GM20431 (cell line): Measurements from ENCODE around the gene KCTD14.
"Not testable (repeated sequence)": the region's sequence is repeated elsewhere in the genome, so short reads cannot be mapped to it uniquely, and the experiment has no call there.

Experiments
- in situ Hi-C: fragments of 300-500 bp; cut with MseI, MboI; formaldehyde crosslinking; loops from one replicate; pipeline ENCODE4 v1.15.0; 2020; ENCODE audit warnings: low sequenced_read_pairs; ENCODE audit not compliant: unreplicated experiment

Gene KCTD14

GRCh38 chr11:78049348-78049747 is 26.3 kb upstream of the KCTD14 start:
- in situ Hi-C loops: no loop called here

DNA sequence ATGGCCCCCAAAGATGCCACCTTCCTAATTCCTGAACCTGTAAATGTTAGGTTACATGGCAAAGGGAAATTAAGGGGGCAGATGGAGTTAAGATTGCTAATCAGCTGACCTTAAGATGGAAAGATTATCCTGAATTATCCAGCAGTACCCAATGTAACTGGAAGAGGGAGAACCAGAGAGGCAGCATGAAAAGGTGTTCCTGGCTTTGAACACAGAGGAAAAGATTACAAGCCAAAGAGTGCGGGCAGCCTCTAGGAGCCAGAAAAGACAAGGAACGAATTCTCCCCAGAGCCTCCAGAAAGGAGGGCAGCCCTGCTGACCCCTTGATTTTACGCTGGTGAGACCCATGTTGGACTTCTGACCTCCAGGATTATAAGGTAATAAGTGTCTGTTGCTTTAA is 25.5 kb upstream of the KCTD14 start:
- in situ Hi-C loops: no loop called here

- in situ Hi-C loops: no loop called here
These were observed 23.4 kb upstream of the KCTD14 start for GRCh38 chr11:78046486-78046854.

GRCh38 chr11:78045851-78046485 is 22.9 kb upstream of the KCTD14 start:
- in situ Hi-C loops: no loop called here

DNA sequence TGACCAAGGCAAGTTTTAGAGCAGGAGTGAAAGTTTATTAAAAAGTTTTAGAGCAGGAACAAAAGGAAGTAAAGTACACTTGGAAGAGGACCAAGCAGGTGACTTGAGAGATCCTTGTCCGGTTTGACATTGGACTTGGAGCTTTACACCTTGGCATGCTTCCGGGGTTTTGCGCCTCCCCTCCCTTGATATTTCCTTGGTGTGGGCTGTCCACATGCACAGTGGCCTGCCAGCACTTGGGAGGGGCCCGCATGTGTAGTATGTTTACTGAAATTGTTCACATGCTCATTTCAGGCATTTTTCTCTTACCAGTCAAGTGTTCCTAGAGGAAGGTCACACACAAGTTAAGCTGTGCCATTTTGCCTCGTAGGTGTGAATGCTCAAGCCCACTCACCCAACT is 21.6 kb upstream of the KCTD14 start:
- in situ Hi-C loops: no loop called here

- in situ Hi-C loops: no loop called here
These were observed 18.9 kb upstream of the KCTD14 start for GRCh38 chr11:78041843-78042440.

GRCh38 chr11:78041380-78041719 is 18.3 kb upstream of the KCTD14 start:
- in situ Hi-C loops: not testable (repeated sequence)

GRCh38 chr11:78040691-78041379 is 17.8 kb upstream of the KCTD14 start:
- in situ Hi-C loops: no loop called here

DNA sequence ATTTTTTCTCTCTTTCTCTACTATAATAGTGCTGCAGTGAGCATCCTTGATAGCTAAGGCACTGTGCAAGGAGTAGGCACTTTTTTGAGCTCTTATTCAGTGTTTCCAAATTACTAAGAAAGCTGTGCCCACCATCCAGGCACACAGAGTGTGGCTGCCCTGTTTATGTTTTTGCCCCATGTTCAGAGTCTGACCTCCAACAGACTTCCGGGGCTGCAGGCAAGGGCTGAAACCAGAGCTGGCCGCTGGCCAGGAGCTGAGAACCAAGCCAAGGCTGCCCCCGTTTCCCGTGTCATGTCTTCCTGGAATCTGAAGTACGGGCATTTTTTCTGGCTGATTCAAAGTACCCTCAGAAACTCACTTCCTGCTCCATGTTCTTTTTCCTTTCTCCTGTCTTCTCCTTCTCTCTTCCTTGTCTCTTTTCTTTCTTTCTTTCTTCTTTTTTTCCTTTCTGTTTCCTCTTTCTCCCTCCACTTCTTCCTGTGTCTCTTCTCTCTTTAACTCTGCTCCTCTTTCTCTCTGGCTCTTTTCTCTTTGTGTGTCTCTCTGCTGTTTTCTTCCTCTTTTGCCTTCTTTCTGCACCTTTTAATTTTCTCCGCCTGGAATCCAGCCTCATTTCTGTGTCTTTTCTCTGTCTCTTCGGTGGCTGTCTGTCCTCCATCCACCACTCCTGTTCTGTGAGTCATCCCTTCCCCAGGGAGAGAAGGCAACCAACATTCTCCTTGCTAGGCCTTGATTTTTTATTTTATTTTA is 17.0 kb upstream of the KCTD14 start:
- in situ Hi-C loops: no loop called here

- in situ Hi-C loops: no loop called here
These were observed 16.4 kb upstream of the KCTD14 start for GRCh38 chr11:78039391-78039918.

- in situ Hi-C loops: no loop called here
These were observed 15.7 kb upstream of the KCTD14 start for GRCh38 chr11:78038697-78039313.

DNA sequence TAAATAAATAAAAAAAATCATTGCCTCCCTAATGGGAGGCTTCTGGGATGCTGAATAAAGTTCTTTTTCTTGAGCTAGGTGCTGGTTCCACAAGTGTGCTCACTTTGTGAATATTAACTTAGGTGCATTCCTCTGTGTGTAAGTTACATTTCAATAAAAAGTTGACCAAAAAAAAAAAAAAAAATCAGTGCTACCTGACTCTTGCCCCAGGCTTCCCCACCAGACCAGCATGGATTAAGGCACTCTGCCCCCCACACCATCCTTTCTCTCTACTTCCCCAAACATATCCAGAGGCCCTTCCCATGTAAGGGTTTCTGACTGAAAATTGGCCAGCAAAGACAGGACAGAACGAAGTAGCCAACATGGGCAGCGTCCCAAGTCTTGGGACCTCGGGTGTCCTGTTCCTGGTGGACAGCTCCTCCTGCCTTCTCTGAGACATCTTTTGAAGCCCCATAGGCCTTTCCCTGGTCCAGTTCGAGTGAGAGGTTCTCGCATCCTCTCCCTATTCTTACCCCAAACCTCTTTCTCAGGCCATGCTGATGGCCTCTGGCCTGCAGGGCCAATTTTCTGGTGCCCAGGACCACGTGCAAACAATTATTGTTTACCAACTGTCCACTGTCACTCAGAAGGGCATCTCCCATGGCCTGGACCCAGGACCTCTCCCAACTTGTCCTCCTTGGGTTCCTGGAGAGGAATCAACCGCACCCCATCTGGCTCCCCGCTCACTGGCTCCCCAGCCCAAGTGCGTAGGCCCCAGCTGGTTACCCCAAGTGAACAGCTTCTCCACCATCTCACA is 14.9 kb upstream of the KCTD14 start:
- in situ Hi-C loops: no loop called here

DNA sequence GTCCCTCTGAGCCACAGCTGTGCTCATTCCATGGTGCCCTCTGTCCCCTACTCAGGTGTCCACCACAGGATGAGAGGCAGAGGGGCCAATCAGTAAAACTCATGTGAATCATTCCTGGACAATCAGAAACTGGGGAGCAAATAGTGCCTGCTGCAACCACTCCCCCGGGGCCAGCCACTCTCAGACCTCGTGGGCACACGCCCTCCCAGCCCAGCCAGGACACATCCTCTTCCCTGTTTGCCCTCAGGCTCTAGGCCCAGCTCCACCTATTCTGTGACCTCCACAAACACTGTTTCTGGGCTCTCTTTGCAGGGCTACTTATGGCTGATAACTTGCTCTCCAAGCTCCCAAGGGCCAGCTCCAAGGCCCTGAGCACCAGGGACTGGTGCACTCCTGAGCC is 14.0 kb upstream of the KCTD14 start:
- in situ Hi-C loops: no loop called here

GRCh38 chr11:78036313-78036712 is 13.2 kb upstream of the KCTD14 start:
- in situ Hi-C loops: no loop called here

- in situ Hi-C loops: no loop called here
These were observed 11.5 kb upstream of the KCTD14 start for GRCh38 chr11:78034623-78035022.

- in situ Hi-C loops: no loop called here
These were observed 10.0 kb upstream of the KCTD14 start for GRCh38 chr11:78033040-78033439.

DNA sequence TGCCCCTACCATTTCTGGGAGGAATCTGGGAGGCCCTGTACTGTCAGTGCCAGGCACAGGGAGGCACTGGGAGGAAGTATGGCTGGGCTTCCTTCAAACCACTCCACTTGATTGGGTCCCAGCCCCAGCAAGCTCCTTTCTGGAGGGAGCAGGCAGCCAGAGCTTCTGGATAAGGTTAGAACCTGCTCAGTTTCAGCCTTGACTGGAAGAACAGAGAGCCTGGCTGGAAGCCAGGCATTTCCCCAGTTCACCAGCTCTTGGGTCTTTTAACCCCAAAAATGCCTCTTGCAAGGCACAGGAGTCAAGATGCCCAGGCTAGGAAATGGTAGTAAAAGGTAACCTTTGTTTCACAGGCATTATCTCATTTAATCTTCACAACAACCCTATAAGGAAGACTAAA is 9.0 kb upstream of the KCTD14 start:
- in situ Hi-C loops: no loop called here

- in situ Hi-C loops: no loop called here
These were observed 8.6 kb upstream of the KCTD14 start for GRCh38 chr11:78031629-78032028.

DNA sequence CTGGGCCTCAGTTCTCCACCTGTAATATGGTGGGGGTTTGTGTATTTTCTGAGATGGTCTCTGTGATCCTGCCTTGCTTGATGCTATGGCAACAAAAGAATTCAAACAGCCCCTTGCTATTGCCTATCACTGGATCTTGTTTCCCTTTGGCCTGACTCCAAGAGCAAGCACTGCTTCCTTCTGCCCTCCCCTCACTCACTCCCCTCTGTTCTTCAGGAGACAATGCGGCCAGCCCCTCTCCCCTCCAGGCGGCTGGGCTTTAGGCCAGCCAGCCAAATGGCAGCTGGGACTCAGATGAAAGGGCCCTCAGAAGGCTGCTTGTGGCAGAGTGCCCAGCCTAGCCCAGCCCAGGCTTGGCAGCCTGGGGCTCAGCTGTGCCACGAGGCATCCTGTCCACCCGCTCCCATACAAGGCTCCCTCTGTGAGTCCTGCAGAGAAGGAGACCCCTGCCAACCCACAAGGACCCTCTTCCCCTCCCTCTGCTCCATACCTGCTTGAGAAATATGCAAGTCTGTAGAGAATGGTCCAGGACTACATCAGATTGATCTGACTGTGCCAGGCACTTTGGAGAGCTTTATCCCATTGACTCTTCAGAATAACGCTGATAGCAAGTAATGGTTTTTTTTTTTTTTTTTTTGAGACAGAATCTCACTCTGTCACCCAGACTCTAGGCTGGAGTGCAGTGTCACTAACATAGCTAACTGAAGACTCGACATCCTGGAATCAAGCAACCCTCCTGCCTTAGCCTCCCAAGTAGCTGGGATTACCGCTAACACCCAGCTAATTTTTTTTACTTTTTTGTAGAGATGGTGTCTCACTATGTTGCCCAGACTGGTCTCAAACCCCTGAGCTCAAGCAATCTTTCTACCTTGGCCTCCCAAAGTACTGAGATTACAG is 7.6 kb upstream of the KCTD14 start:
- in situ Hi-C loops: no loop called here
